NCI-H345 treated with DMSO at 0.1 percent for 48 hours (cell line): ENCODE results near the gene KRT34.
"Not testable (repeated sequence)": the region's sequence is repeated elsewhere in the genome, so short reads cannot be mapped to it uniquely, and the experiment has no call there.

ENCODE experiments used
- DNase-seq: peaks from one replicate; lab custom pipeline; 2025; ENCODE audit not compliant: unreplicated experiment; lab: John Stamatoyannopoulos, UW

The KRT34 gene

DNA sequence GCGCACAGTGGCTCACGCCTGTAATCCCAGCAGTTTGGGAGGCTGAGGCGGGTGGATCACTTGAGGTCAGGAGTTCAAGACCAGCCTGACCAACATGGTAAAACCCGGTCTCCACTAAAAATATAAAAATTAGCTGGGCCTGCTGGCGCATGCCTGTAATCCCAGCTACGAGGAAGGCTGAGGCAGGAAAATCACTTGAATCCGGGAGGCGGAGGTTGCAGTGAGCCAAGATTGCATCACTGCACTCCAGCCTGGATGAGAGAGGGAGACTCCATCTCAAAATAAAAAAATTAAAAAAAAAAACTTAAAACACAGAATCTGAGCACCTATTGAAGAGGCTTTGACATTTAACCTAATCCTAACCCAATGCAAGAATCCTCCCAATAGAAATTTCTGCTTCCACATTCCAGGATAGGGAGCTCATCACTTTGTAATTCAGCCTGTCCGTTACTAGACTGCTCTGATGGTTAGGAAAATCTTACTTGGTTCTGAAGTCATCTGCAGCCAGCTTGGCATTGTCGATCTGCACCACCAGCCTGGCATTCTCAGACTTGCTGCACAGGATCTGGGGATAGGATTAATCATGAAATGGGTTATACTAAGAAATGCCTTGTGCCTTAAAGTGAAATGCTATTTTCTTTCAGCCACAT, 14.6 kb downstream of the KRT34 start:
- DNase-seq: no peak

DNA sequence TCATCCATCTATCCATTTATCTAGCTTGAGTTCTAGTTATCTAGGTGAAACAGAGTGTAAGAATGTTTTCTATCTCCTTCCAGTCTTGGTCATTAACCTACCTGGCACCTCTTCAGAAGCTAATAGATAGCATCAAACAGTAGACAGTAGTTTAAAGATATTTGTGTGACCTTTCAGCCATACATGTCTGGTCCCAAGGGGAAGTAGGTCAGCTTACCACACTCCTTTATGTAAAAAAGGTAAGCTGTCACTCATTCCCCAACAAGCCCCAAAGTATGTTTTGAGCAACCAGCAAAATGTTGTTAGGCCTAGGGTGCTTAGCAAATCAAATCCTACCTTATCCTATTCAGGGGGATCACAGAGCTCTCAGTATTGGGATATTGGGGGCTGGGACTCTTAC, 16.0 kb downstream of the KRT34 start:
- DNase-seq: no peak

DNA sequence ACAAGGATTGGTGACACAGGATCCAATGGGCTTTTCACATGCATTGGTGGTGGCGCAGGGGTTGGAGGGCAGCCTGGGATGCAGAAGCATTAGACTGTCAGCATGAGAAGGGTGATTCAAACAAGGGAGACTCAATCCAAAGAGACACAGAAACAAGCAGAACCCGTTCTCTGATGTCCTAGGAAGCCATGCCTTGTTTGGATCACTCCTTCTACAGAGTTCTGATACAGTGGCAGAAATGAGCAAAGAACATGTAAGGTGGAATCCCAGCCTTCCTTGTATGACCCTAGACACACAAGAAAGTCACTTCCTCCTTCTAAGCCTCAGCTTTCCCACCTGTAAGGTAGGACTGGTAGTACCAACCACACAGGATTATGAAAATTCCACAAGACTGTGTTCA, 18.2 kb downstream of the KRT34 start:
- DNase-seq: no peak

DNA sequence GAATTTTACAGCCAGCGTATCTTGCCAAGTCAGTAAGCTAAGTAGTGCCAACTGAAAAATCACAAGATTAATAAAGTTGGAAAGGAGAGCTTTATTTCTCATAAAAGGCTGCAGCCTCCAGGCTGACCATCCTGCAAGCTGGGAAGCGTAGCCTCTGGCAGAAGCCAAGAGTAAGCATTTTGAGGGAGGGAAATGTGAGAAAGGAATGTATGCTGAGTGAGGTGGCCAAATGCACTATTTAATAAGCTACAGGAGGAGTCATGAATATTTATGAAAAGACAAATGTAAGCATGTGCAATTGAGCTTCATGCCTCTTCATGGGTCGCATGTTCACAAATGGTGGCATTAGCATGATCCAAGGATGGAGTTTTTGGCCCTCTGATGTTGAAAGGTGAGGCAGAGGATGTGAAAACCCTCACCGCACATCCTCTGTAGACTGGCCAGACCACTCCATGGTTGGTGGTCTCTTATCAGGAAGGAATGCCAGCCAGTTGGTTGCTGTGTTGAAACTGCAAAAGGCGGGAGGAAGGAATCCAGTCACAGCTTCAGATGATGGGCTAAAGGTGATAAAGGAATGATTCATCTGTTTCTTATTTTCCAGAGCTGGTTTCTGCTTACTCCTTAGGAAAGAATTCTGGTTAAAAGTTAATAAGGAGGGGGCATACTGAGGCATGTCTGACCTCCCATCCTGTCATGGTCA, 21.7 kb downstream of the KRT34 start:
- no peak for DNase-seq

DNA sequence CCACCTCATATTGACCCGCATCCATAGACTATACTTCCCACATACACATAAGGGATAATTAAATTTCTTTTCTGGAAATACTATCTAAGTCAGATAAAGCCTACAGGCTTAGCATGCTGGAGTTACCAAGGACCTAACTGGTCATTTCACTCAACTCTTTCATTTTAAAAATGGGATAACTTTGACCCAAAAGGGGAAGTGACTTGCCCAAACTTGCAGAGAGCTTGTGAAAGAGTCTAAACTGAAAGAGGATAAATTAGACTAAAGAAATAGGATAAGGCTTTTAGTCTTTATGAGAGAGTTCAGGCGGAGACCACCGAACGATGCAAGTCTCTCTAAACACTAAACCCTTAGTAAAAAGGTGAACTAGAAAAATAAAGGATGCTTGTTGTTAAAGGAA, 27.6 kb downstream of the KRT34 start:
- DNase-seq: no peak

DNA sequence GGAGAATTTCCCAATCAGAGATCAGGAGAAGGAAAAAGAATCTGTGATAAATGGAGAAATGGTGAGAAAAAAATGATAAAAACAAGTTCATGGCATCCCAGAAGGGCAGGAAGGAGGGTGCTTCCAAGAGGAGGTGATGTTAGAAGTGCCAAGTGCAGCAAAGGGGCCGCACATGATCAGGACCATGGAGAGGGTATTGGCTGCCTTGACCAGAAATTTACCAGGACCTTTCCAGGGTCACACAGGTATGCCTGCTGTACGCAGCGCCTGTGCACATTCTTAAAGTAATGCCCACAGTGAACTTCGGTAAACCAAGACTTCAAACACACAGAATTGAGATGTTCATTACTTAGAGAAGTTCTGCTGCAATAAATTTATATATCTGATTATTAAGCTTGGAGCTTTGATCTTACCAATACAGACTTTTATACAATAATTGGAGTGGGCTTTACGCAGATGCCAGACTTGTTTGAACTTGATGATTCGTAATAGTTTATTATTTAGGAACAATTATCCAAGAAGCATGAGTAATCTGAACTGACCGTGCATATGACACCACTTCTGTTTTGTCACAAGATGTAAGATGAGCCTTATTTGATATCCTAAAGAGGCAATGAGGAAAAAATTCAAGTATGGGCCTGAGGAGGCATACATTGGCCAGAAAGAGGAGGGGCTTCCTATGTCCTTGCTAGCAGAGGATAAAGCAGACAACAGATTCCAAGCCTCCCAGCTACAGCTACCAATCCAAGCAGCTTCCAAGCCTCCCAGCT, 29.3 kb downstream of the KRT34 start:
- DNase-seq: no peak

DNA sequence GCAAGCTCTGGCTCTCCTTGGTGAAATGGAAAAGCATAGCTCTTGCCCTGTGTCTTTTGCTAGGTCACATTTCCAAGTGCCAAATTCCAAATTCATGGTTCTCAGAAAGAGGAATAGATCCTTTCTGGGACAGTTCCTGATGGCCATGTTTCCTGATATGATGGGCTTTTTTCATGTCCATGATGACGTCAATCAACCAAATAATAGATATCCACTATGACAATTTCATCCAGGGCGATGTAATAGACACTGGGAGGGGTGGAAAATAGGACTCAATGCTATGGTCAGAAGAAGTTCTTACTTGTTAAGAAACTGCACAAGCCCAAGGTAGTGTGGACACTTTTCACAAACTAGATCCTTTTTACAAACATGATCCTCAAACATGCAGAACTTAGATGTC, 30.9 kb downstream of the KRT34 start:
- no peak for DNase-seq

DNA sequence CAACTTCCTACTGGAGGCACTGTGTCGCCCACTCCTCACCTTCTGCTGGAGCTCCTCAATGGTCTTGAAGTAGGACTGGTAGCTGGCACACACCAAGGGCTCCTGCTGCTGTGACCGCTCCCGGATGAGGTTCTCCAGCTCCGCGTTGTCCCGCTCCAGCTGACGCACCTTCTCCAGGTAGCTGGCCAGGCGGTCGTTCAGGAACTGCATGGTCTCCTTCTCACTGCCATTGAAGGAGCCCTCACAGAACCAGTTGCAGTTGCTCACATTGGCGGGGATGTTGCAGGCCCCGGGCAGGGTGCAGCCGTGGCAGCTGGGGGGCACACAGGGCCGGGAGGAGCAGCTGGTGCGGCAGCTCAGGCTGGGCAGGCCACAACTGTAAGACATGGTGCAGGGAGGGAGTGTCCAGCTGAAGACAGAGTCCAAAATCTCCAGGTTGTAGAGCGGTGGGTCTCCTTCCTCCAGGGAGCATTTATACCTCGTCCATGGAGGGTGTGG, 31.7 kb downstream of the KRT34 start, which contains the start of gene KRT33A:
Gene KRT33A (minus strand): TSS at position 448 of the 498 bp plus-strand sequence. CDS start 61 bp downstream, at position 387.
- DNase-seq: not testable (repeated sequence)

DNA sequence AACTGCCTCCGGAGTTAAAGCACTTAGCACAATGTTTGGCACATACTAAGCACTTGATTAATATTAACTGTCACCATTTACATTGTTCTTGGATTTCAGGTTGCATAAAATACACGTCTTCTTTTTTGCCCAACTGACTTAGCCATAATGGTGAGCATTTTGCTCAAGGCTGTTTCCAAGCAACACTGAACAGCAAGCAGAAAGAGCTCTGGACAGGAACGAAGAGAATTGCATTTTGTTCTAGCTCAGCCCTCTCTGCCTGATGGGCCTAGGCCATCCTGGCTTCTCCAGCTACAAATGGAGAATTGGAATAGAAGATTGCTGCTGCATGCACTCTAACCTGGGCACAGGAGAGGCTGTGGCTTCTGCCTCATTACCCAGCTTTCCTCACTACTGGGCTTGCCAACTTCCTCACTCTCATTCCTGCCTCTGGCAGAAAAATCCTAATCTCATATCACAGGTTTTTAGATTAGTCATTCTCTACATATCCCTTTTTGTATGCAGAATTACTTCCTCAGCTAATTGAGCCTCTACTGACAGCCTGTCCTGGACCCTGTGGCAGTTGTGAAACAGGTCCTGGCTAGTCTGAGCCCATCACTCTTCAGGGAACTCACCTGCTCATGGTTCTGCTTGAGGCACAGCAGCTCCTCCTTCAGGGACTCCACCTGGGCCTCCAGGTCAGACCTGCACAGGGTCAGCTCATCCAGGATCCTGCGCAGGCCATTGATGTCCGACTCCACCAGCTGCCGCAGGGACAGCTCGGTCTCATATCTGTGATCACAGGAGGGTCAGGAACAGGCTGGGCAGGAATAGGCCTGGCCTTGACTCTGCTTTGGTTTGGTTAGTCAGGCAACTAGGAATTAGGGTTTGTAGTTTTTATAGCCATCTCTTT, 34.0 kb downstream of the KRT34 start:
- DNase-seq: no peak

DNA sequence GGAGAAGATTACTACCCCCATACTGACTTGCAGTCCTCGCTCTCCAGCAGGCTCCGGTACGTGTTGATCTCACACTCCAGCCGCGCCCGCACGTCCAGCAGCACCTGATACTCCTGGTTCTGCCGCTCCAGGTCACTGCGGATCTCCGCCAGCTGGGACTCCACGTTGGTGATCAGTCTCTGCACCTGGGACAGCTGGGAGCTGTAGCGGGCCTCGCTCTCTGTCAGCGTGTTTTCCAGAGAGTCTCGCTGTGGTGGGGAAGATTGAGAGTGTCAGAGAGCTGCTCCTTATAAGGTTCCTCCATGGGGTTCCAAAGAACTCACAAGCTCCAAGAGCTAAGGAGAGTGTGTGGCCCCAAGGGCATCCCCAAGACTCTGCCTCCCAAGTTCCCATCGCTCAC, 35.7 kb downstream of the KRT34 start:
- not testable (repeated sequence) for DNase-seq

DNA sequence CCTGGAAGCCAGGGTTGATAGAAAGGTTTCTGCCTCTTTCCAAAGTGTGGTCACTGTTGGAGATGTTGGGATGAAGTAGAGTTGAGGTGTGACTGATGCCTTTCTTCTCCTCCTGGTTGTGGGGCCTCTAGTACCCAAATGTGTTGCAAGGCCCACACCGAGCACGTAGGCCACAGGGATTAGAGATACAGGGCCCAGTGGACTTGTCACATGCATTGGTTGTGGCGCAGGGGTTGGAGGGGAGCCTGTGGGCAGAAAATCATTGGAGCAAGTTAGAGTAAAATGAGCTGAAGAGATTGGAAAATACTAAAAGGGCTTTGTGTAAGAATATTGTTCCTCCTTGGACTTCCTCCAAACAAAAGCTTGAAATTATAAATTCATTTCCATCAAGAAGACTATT, 36.1 kb downstream of the KRT34 start:
- no peak for DNase-seq

DNA sequence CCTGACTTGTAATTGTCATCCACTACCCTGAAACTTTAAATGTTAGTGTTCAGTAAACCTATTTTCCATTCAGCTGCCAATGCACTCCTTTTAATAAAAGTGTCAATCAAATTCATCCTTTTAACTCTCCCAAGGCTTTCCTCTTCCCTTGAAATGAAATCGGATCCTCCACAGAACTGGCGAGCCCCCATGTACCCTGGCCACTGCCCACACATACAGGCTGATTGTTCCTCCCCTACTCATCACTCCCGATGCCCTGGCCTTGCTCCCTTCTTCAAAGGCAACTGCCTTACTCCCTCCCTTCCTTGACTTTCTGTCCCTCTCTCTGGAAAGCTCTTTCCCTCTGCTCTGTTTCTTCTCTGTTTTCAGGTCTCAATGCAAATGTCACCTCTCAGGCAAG, 39.1 kb downstream of the KRT34 start:
- no peak for DNase-seq

DNA sequence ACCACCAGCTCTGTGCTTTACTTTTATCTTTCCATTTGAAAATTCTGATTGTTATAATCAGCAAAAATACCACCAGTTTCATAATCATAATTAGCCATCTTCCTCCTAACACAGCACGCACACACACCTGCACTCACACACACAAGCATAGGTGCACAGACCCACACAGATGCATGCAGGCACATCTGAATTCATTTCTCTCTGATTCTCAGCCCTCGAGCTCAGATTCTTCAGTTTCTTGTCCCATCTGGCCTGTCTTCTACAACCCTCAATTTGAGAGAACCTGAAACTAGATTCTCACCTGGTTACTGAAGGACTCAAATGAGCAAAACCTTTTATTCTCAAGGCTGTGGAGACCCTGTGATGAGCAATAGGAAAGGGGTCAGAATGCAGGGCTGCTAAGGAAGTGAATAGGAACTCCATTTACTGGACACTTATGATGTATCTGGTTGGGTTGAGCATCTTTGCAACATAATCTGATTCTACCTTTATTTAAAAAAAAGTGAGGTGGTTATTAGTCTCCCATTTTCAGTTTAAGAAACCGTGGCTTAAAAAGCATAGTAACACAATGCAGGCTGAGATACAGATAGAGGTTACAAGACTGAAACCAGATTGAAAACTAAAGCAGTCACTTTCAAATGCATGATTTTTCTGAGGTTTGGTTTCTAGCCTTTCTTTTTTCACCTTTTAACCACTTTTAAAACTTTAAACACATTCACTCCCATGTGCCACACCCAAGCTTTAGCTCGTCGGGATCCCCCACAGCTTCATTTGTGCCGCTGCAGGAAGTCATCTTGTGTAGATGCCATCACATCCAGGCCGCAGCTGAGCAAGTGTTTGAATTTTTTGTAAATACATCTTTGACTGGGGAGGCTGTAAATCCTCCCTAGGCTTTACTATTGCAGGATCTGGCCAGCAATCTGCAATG, 40.9 kb downstream of the KRT34 start:
- no peak for DNase-seq

DNA sequence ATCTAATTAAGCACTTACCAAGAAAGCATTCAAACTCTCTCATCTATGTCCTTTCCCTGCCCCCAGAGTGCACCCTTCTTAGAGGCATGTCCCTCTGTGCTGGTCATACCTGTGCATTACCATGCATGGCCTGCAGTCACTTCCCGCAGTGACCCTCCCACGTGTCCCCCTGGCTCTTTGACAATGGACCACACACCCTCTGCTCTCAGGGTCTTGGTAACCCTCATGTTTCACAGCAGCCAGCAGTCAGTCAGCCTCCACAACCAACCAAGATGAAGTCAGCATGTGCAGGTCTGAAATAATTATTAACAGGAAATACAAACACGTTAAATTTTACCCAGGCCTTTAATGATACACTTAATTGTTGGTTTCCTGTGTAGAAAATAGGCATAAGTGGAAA, 41.6 kb downstream of the KRT34 start:
- no peak for DNase-seq

DNA sequence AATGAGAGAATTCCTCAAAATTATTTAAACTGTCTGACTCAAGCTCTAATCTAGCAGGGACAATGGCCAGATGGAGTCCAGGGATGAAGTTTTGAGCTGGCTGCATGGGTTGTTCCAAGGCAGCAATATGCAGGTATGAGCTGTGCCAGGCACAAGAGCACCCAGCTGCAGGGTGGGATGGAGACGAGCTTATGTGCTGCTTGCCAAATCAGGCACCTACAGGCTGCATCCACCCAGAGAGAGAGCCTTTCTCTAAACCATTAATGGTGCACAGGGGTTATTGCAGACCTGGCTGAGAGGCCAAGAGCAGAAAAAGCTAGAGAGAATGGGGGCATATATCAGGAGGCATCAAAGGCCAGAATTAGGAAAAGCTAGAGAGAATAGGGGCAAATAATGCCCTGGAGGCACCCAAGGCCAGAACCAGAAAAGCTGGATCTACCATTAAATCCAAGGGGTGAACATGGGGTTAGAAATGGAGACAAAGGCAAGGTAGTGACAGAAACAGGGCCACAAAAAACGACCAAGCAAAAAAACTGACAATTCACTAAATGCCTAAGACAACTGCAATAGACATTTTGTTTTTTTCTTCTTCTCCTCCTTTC, 42.4 kb downstream of the KRT34 start:
- DNase-seq: no peak

DNA sequence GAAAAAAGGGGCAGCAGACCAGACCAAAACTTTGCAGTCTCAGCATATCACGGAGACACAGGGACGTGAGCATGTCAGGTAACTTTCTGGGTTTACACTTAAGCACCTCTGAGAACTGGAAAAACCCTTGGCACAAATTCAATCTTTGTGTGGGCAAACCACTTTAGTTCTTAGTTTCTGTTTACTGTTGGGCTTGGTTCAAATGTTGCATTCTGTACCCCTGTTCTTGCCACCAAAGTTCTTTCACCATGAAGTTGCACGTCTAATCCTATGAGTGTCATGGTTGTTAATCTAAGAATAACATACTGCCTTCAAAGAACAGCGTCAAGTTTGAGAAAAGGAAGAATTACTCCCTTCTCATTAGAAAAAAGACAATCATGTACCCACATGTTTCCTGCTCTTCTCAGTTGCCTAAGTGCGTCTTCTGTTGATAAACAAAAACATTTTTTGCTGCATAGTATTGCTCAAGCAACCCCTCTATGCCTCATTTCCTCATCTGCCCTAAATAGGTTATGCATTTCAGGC, 43.1 kb downstream of the KRT34 start:
- DNase-seq: no peak

DNA sequence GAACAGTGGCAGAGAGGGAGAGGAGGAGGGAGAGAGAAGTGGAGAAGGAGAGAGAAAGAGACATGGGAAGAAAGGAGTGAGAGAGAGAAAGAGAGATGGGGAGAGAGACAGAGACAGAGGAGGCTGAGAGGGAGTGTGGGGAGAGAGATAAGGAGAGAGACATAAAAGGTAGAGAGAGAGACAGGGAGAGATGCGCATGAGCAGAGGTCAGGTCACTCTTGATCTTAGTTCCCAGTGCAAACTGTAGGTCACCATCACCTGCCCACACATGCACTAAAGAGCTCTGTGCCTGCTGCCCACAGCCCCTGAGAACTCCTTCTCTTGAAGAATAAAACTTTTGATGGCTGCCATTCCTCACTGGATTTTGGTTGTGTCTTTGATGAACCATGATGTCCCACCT, 46.4 kb downstream of the KRT34 start:
- no peak for DNase-seq

DNA sequence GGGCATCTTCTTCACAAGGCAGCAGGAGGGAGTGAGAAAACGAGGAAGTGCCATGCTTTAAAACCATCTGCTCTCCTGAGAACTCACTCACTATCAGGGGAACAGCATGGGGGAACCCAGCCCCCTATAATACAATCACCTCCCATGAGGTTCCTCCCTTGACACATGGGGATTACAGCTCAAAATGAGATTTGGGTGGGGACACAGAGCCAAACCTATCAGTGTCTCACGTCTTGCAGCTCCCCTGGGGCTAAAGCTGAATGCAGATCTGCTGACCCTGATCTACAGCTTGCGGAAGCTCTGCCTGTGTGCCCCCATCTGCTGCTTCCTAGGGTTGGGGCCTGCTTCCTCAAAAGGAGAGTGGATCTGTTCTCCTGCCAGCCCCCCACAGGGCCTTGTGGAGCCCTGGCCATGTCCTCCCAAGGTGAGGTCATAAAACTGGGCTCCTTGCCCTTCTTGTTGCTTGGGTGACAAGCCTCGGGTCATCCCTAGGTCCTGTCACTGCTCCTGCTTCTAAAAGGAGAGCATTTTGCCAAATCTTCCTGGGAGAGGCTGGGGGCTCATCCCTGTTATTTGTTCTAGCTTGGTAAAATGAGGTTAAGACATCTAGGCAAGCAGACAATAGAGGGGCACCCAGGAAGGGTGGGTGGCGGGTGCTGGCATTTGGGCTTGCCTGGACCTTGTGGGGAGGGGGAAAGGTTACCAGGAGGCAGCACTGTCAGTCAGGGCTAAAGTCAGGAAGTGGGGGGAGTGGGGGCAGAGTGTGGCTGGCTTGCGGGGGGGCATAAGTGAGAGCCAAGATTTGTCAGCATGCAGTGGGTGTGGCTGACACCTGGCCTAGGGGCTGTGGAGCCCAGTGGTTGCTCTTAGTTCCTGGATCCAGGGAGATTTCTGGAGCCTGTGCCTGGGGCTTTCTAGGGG, 47.5 kb downstream of the KRT34 start:
- DNase-seq: no peak
